Measurements from ENCODE around the gene GSE1.

GSE1 gene

GRCh38 chr16:85621698-85622428 is 8.7 kb downstream of the GSE1 start:
- no peak for DNase-seq

GRCh38 chr16:85622683-85623082 is 9.6 kb downstream of the GSE1 start:
- DNase-seq = no peak

GRCh38 chr16:85623250-85623649 is 10.1 kb downstream of the GSE1 start:
- no peak for DNase-seq

- no peak for DNase-seq
Observed at GRCh38 chr16:85623997-85624601, 11.0 kb downstream of the GSE1 start.

- no peak for DNase-seq
Observed at GRCh38 chr16:85624646-85625045, 11.5 kb downstream of the GSE1 start.

GRCh38 chr16:85625053-85625452 is 11.9 kb downstream of the GSE1 start:
- DNase-seq = no peak

GRCh38 chr16:85625485-85626117 is 12.5 kb downstream of the GSE1 start:
- DNase-seq = no peak

GRCh38 chr16:85626191-85626981 is 13.3 kb downstream of the GSE1 start:
- no peak for DNase-seq

- no peak for DNase-seq
Observed at GRCh38 chr16:85627089-85627488, 14.0 kb downstream of the GSE1 start.

- no peak for DNase-seq
Observed at GRCh38 chr16:85627526-85628264, 14.6 kb downstream of the GSE1 start.

GRCh38 chr16:85628265-85628556 is 15.1 kb downstream of the GSE1 start:
- no peak for DNase-seq

- no peak for DNase-seq
Observed at GRCh38 chr16:85628645-85629044, 15.5 kb downstream of the GSE1 start.

- DNase-seq = no peak
Observed at GRCh38 chr16:85629326-85629725, 16.2 kb downstream of the GSE1 start.

GRCh38 chr16:85629853-85630252 is 16.7 kb downstream of the GSE1 start:
- DNase-seq = no peak

- DNase-seq = no peak
Observed at GRCh38 chr16:85631230-85631629, 18.1 kb downstream of the GSE1 start.

GRCh38 chr16:85631802-85632393 is 18.8 kb downstream of the GSE1 start:
- DNase-seq = no peak

- no peak for DNase-seq
Observed at GRCh38 chr16:85632709-85633437, 19.8 kb downstream of the GSE1 start.

- DNase-seq = no peak
Observed at GRCh38 chr16:85633438-85633743, 20.3 kb downstream of the GSE1 start.

- no peak for DNase-seq
Observed at GRCh38 chr16:85633888-85634287, 20.8 kb downstream of the GSE1 start.

- no peak for DNase-seq
Observed at GRCh38 chr16:85634747-85635544, 21.8 kb downstream of the GSE1 start.

- DNase-seq = no peak
Observed at GRCh38 chr16:85635545-85636140, 22.5 kb downstream of the GSE1 start.
